ENCODE data around the gene SMC5. TPM values are rescaled to one million over a fixed set of nuclear protein-coding genes. Genes with fewer than 3 reads are reported as not detected.

Gene SMC5
- total RNA-seq, 1 donor, result 28.6 TPM

DNA sequence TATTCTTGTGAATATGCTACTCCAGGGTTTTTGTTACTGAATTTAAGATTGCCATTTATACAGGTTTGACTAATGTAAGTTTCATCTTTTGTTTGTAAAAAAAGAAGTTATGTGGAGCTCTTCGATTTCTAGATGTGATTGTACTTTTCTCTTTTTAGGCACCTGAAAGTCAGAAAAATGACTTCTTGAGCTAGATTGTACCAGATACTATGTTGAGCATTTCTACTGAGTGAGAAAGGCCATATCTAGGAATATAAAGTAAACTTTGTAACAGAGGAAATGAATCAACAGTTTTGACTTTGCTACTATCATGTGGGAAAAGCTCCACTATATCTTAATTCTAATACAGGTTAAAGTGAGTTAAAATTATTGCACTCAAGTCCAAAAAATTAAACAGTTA, 25.1 kb downstream of the SMC5 start:
- peaks cover 3% of the 10 kb centered on the region for H4K20me1 ChIP-seq (ENCODE audit: insufficient read depth, low read length)
- H3K27me3 ChIP-seq (ENCODE audit: insufficient read depth, low read length), result no peaks in the 10 kb centered on the region
- TF ChIP-seq, protein P1, sequence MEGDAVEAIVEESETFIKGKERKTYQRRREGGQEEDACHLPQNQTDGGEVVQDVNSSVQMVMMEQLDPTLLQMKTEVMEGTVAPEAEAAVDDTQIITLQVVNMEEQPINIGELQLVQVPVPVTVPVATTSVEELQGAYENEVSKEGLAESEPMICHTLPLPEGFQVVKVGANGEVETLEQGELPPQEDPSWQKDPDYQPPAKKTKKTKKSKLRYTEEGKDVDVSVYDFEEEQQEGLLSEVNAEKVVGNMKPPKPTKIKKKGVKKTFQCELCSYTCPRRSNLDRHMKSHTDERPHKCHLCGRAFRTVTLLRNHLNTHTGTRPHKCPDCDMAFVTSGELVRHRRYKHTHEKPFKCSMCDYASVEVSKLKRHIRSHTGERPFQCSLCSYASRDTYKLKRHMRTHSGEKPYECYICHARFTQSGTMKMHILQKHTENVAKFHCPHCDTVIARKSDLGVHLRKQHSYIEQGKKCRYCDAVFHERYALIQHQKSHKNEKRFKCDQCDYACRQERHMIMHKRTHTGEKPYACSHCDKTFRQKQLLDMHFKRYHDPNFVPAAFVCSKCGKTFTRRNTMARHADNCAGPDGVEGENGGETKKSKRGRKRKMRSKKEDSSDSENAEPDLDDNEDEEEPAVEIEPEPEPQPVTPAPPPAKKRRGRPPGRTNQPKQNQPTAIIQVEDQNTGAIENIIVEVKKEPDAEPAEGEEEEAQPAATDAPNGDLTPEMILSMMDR (IDR thresholded peaks at IDR 0.05; ENCODE audit: extremely low read depth, low read depth, low read length), result no peak
- DNase-seq (ENCODE audit: insufficient read length, low spot score, missing footprints), result no peak
- H3K79me2 ChIP-seq (ENCODE audit: insufficient read depth, low read length), result peaks cover 44% of the 10 kb centered on the region
- H3K4me2 ChIP-seq (ENCODE audit: insufficient read depth, low read length), result no peak overlapping the region
- H3K9me3 ChIP-seq (ENCODE audit: low read depth, low read length), result no peaks in the 10 kb centered on the region
- H2AFZ ChIP-seq (ENCODE audit: low read length), result no peak overlapping the region
- H3K36me3 ChIP-seq (ENCODE audit: insufficient read depth, low read length), result peaks cover 76% of the 10 kb centered on the region
- no peaks in the 10 kb centered on the region for H3K4me1 ChIP-seq (ENCODE audit: insufficient read depth, low read length)
- H3K4me3 ChIP-seq (ENCODE audit: insufficient read depth, low read length), result no peak overlapping the region
- H3K27ac ChIP-seq (ENCODE audit: low read depth, low read length), result no peak overlapping the region

DNA sequence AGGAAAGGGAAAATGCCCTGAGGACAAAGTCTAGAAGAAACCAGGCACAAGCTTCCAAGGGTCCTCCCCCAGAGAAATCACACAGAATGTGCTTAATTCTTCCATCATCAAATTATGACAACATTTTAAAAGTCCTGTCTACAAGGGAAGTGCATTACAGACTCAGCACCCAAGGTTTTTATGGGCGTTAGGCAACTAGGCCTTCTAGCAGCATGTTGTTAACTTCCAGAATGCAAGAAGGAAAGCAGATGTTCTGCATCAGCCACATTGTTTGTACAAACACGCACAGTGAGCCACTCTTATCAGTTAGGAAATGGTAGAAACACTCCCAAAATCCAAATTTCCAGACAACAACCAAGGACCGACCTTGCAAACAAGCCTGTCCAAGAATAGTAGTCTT, 26.5 kb downstream of the SMC5 start:
- H3K36me3 ChIP-seq (ENCODE audit: insufficient read depth, low read length), result peaks cover 70% of the 10 kb centered on the region
- H3K4me1 ChIP-seq (ENCODE audit: insufficient read depth, low read length), result no peaks in the 10 kb centered on the region
- no peak overlapping the region for H3K4me2 ChIP-seq (ENCODE audit: insufficient read depth, low read length)
- H2AFZ ChIP-seq (ENCODE audit: low read length), result no peak overlapping the region
- H3K4me3 ChIP-seq (ENCODE audit: insufficient read depth, low read length), result no peak overlapping the region
- no peak overlapping the region for H3K27ac ChIP-seq (ENCODE audit: low read depth, low read length)
- no peak for DNase-seq (ENCODE audit: insufficient read length, low spot score, missing footprints)
- TF ChIP-seq, protein P1 (IDR thresholded peaks at IDR 0.05; ENCODE audit: extremely low read depth, low read depth, low read length), result no peak
- no peaks in the 10 kb centered on the region for H3K9me3 ChIP-seq (ENCODE audit: low read depth, low read length)
- peaks cover 48% of the 10 kb centered on the region for H3K79me2 ChIP-seq (ENCODE audit: insufficient read depth, low read length)
- no peaks in the 10 kb centered on the region for H3K27me3 ChIP-seq (ENCODE audit: insufficient read depth, low read length)
- H4K20me1 ChIP-seq (ENCODE audit: insufficient read depth, low read length), result peaks cover 3% of the 10 kb centered on the region

DNA sequence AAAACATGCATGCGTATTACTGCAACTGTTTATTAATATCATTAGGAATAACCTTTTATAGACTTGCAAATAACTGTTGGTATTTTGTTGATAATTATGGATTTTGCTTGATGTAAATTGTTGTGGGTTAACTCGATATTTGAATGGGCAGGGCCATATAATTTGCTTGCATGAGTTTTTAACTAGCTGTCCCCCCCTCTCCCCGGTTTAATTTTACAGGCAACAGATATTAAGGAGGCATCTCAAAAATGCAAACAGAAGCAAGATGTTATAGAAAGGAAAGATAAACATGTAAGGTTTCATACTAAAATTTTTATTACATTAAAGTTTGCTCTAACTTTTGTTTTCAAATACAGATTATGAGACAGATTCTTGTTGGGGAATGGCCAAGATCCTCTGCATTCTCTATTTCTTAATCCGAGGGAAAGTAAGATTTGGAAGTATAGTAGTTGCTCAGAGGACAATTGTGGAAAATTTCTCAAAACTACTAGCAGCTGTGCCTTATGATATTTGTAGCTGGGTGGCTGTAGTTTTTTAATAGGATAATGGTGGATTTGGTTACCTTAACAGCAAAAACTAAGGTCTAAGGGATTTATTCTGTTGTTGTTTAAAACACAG, 27.3 kb downstream of the SMC5 start:
- TF ChIP-seq, protein P1 (IDR thresholded peaks at IDR 0.05; ENCODE audit: extremely low read depth, low read depth, low read length), result no peak
- Histone ChIP-seq H3K27me3 (ENCODE audit: insufficient read depth, low read length) (no peaks in the 10 kb centered on the region), H3K27ac (ENCODE audit: low read depth, low read length) (no peak overlapping the region), H3K36me3 (ENCODE audit: insufficient read depth, low read length) (peaks cover 63% of the 10 kb centered on the region), H3K4me2 (ENCODE audit: insufficient read depth, low read length) (no peak overlapping the region), H3K4me1 (ENCODE audit: insufficient read depth, low read length) (no peaks in the 10 kb centered on the region), H2AFZ (ENCODE audit: low read length) (no peak overlapping the region), H3K79me2 (ENCODE audit: insufficient read depth, low read length) (peaks cover 52% of the 10 kb centered on the region), H3K4me3 (ENCODE audit: insufficient read depth, low read length) (no peak overlapping the region), H4K20me1 (ENCODE audit: insufficient read depth, low read length) (peaks cover 3% of the 10 kb centered on the region), H3K9me3 (ENCODE audit: low read depth, low read length) (no peaks in the 10 kb centered on the region)
- no peak for DNase-seq (ENCODE audit: insufficient read length, low spot score, missing footprints)

DNA sequence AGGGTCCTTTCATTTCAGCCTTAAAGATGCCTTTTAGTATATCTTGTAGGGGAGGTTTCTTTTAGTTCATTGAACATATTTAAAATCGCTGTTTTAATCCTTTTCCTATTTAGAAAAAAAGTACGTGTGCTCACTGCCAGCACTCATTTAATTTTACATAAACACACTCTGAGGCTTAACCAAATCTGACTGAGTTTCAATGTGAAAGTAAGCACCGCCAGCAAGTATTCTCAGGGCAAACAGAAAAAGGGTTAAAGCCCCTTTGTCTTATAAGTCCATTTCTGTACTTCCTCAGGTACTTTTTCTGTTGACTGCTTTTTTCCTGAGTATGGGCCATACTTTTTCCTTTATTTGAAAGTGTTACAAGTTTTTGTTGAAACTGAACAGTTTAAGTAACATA, 31.8 kb downstream of the SMC5 start:
- DNase-seq (ENCODE audit: insufficient read length, low spot score, missing footprints), result no peak
- Histone ChIP-seq H3K27ac (ENCODE audit: low read depth, low read length) (no peak overlapping the region), H4K20me1 (ENCODE audit: insufficient read depth, low read length) (no peaks in the 10 kb centered on the region), H2AFZ (ENCODE audit: low read length) (no peak overlapping the region), H3K4me3 (ENCODE audit: insufficient read depth, low read length) (no peak overlapping the region), H3K79me2 (ENCODE audit: insufficient read depth, low read length) (peaks cover 73% of the 10 kb centered on the region), H3K36me3 (ENCODE audit: insufficient read depth, low read length) (peaks cover 28% of the 10 kb centered on the region), H3K4me1 (ENCODE audit: insufficient read depth, low read length) (no peaks in the 10 kb centered on the region), H3K4me2 (ENCODE audit: insufficient read depth, low read length) (no peak overlapping the region), H3K27me3 (ENCODE audit: insufficient read depth, low read length) (no peaks in the 10 kb centered on the region), H3K9me3 (ENCODE audit: low read depth, low read length) (no peaks in the 10 kb centered on the region)
- TF ChIP-seq, protein P1 (IDR thresholded peaks at IDR 0.05; ENCODE audit: extremely low read depth, low read depth, low read length), result no peak
